NCI-H526 (cell line): ENCODE results near the gene CPLX3.

Experiments
- DNase-seq, 2 experiments: peaks; one replicate each; lab custom pipeline; 2025; lab: John Stamatoyannopoulos, UW

CPLX3 gene

DNA sequence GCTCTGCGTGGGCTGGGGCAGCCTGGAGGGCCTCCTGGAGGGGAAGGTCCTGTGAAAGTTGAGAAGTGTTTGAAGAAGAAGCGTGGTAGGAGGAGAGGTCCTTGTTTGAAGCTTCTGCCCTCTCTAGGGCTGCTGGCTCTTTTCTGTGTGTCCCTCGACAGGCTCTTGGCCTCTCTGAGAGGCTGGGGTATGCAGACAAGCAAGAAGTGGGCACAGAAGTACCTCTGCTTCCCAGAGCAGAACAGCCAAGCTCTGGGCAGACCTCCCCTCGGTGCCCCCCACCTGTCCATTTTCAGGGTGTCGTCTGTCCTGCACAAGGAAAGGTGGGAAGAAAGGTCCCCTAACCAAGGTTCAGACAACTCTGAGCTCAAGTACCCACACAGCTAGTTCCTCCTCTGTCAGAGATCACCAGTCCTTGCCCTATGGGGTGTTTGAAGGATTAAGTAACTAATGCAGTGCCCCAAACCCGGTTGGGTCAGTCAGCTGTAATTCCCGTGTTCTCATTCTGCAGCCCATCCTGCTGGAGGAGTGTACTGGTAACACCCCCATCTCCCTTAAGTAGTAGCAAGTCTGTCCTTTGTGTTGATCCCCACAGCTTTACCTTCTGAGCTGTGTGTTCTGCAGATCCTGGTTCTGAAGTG lies 38.3 kb upstream of the CPLX3 start:
- no peak for DNase-seq

DNA sequence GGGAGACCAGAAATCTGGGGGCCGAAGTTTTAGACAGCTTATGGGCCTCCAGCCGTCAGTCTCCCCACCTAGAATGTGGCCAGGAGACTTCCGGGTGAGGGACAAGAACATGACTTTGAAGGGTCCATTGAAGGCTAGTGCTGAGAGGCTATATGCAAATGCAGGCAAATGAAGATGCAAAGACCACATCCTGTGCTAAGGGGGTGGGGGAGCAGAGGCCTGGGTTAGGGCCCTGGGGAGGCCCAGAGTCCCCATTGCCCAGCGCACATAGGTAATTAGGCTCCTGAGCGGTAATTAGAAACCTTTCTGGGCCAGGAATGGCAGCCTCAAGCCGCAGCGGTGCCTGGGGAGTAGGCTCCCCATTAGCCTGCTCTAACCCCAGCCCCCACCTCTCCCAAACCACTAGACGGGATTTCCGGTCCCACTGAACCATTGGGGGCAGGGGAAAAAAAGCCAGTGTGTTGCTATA lies 37.7 kb upstream of the CPLX3 start:
- peak; percentile 98 to 99 for DNase-seq

DNA sequence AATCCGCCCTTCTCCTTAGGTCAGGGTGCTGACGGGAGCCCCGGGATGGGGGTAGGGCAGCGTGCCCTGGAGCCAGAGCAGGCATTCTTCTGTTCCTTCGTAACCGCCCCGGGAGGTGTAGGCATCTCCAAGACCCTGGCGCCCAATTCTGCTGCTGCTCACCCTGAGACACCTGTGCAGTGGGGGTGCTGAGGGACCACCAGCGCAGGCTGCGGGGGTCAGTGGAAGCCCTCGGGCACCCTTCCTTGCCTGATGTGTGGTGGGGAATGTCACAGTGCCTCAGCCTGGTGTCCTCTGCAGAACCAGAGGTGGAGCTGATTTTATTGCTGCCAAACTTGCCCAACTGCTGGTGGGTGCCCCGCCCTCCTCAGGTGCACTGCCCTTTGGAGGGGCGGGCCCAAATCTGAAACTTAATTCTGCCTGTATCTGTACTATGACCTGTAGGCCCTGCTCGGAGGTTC lies 37.2 kb upstream of the CPLX3 start:
- DNase-seq: peak; percentile 78 to 91

DNA sequence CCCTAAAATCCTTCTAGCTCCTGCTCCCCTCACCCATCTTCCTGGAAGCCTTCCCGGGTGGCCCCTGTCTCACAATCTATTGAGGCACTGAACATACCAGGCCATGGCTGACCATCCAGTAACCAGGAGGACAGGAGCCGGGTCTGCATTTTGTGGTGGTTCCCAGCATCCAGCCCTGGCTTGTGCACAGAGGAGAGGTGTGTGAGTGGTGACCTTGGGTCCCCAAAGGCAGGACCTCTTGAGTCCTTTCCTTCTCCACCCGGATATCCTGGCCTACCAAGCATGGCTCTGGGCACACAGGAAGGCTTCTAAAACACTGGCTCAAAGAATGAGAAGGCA lies 36.7 kb upstream of the CPLX3 start:
- DNase-seq: no peak

DNA sequence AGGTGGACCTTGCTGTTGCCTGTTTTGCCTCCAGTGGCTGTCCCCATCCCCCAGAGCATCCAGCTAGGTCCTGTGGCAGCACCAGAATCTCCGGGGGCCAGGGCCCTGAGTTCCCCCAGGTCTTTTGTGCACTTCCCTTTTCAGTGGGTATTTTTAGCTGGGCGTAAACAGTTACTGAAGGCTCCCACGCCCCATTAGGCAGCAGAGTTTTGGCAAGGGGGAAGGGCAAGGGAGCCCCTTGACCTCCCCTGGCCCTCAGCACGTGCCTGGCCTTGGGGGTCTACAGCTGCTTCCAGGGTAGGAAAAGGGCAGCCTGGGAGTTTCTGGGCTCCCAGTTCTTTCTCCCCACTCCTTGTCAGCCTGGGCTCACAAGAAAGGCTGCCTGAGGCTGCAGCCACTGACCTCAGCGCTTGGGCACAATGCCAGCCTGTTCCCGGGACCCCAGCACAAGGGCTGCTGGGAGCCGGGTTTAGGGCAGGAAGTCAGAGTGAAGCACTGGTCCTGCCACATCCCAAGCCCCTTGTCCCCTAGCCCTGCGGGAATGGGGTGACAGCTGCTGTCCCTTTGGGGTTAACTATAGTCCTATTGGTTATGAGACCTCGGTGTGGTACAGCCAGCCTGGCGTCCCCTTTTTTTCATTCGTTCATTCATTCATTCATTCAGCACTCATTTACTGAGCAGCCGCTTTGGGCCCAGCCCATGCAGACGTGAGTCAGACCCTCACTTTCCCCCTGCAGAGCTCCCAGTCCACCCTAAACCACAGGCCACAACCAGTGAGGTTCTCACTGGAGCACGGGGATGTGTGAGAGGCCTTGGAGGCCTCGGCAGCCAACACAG lies 36.1 kb upstream of the CPLX3 start:
- peak in 1 of 2 experiments; percentile 40 for DNase-seq

DNA sequence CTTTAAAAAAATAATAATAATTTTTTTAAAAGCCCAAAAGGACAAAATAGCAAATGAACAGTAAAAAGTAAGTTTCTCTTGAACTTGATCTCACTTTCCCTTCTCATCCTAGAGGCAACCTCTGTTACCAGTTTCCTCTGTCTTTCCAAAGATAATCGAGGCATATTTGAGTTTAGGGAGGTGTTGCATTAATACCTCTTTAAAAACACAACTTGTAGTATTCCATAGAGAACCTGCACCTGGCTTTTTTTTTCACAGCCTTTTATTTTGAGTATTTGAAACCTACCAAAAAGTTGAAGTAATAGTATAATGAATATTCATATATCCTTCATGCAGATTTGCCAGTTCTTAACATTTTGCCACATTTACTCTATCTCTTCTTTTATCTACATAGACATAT lies 35.4 kb upstream of the CPLX3 start:
- DNase-seq: no peak

DNA sequence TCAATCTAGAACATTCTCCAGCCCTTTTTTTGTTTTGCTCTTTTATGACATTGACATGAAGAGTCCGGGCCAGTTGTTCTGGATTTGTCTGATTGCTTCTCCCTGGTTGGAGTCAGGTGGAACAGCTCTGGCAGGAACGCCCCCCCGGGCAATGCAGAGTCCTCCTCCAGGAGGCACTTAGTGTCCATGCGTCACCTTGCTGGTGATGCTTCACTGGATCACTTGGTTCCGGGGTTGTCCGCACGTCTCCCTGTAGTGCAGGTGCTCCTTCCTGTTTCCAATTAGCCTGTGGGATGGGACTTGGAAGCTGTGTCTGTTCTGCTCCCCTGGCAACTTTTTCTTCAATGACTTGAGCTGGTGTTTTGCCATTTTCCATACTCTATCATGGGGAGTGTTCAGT lies 34.8 kb upstream of the CPLX3 start:
- DNase-seq: no peak

DNA sequence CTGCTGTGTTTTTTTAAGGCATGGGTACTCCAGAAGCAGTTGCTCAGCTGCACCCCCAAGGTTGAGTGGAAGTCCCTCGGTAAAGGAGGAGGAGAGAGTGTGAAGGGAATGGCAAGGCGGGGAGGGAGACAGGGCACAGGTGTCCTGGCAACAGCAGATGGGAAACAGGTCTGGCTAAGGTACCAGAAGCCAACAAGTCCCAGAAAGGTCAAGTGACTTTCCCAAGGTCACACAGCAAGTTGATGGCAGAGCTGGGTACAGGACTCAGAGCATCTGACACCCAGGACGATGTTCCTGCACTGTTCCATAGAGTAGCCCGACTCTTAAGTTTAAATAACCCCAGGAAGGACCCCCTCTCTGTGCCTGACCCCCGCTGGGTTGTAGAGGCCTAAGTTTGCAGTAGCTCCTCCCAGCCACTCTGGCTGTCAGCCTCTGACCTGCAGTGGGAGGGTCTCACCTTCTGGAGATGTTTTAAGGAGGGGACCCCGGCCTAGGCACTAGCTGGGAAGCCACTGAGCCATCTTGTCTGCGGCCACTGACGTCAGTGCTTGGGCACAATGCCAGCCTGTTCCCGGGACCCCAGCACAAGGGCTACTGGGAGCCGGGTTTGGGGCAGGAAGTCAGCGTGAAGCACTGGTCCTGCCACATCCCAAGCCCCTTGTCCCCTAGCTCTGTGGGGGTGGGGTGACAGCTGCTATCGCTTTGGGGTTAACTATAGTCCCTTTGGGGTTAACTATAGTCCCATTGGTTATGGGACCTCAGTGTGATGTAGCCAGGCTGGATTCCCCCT lies 34.0 kb upstream of the CPLX3 start:
- no peak for DNase-seq

DNA sequence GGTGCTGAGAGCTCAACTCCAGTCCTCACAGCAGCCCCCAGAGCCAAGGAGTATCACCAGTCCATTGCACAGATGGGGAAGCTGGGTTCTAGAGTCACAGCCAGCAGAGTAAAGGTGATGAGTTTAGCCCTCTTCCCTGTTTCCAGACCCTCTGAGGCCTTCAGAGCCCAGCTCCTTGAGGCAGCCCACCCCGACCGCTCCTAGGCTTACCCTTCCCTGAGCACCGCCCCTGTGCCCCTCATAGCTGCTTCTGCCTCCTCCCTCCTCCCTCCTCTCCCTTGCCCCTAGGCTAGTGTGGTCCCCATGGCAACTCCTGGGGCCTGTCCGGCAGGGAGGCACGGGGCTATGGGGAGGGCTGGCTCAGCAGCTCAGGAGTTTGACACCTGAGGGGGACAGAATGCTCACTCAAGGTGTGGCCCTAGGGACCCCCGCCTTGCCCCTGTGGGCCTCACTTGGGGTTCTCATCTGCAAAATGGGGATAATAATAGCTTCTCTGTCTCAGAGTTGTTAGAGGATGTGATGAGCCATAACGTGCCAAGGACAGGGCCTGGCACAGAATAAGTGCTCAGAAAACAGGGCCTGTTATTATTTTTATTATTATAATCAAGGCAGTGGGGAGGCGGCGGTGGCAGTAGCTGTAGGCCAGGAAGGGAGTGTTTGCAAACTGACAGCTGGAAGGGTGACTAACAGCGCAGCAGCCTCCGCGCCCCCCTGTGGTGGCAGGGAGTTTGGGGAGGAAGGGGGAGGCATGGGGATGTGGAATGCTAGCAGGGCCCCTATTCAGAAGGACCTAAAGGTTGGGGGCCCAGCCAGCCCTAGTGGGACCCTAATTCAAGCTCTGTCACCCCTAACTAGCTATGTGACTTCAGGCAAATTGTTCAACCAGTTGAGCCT lies 33.0 kb upstream of the CPLX3 start:
- DNase-seq: no peak

DNA sequence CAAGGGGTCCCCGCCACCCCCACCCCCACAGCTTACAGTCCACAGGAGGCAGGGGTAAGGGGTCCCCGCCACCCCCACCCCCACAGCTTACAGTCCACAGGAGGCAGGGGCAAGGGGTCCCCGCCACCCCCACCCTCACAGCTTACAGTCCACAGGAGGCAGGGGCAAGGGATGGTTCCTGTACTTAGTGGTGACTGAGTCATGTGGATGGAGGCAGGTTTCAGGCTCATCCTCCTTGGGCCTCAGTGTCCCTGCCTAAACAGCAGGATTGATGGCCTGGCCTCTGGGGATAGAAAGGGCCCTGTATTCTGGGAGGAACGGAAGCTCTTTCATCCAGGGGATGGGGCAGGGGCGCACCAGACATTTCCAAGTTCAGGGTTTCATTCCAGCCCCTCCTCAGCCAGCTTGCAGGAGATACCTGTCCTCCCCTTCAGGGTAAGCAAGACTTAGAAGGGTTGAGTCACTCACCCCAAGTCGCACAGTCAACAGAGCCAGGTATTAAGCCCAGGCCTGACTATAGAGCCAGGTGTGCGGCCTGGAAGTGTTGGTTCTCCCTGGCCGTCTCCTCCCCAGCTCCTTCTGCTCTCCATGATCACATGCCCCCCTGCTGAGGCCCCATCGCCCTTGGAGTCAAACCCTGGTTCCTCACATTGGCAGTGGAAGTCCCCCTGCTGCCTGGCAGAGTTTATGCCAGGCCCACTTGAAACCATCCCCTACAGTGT lies 32.0 kb upstream of the CPLX3 start:
- no peak for DNase-seq

DNA sequence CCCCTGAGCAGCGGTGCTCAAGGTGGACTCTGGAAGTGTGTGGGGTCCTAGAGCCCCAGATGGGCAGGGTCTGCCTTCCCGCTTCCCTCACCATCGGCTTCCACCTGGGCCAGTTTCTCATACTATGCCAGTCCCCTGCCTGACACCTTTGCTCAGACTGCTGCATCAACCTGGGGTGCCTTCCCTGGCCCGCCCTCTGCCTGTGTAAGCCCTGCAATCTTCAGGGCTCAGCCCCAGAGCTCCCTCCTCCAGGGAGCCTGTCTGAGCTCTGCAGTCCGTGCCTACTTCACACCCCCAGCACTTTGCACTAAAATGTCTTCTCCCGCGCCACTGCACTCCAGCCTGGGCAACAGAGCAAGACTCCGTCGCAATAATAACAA lies 31.5 kb upstream of the CPLX3 start:
- no peak for DNase-seq

DNA sequence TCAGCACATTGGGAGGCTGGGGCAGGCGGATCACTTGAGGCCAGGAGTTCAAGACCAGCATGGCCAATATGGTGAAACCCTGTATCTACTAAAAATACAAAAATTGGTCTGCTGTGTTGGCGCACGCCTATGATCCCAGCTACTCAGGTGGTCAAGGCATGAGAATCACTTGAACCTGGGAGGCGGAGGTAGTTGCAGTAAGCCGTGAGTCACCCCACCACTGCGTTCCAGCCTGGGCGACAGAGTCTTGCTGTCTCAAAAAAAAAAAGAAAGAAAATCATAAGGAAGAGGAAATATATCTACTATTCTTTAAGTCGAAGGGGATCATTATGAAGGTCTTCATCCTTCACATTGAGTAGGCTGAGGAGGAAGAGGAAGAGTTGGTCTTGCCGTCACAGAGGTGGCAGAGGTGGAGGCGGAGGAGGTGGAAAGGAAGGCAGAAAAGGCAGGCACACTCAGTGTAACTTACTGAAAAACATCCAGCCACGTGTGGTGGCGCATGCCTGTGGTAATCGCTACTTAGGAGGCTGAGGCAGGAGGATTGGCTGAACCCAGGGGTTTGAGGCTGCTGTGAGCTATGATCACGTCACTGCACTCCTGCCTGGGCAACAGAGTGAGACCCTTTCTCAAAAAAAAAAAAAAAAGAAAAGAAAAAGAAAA lies 30.3 kb upstream of the CPLX3 start:
- DNase-seq: no peak

DNA sequence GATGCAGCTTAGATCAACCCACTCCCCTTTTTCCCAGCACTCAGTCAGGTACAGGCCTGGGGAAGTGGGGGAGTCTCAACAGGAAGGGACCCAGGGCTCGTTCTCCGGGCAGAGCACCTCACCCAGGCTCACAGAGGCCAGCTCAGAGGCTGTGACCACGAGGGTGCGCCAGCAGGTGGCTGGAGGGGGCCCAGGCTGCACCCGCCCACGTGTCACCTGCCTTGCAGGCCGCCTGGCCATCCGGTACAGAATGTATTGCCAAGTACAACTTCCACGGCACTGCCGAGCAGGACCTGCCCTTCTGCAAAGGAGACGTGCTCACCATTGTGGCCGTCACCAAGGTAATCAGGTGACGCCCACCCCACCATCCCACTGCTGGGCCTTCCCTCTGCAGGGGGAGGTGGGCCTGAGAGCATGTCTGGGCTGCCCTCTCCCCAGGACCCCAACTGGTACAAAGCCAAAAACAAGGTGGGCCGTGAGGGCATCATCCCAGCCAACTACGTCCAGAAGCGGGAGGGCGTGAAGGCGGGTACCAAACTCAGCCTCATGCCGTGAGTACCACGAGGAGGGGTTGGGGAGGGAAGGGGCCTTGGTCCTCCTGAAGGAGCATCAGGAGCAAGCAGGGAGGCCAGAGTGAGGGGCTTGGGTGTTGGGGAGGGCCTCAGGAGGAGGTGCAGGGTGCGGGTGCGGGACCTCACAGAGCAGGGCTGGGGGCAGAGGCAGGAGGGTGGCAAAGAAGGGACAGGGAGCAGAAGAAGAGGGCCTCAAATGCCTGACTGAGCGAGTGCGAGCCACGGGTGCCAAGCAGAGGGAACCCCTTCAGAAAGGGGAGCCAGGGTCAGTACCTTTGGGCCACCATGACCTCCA lies 27.8 kb upstream of the CPLX3 start:
- no peak for DNase-seq

DNA sequence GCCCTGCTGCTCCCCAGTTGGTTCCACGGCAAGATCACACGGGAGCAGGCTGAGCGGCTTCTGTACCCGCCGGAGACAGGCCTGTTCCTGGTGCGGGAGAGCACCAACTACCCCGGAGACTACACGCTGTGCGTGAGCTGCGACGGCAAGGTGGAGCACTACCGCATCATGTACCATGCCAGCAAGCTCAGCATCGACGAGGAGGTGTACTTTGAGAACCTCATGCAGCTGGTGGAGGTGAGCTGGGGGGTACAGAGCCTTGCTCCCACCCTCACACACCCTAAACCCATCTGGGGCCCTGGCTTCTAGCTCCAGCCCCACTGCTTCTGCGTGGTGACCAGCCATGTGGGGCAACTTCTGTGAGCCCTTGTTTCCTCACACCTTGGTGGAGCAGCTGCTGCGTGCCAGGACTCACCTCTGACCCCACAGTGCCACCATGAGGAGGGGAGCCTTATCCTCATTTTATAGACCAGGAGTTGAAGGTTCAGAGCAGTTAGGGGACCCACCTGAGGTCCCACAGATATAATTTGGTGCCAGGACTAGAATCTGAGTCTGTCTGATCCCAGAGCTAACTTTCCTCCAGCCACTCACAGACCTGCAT lies 27.1 kb upstream of the CPLX3 start:
- no peak for DNase-seq

DNA sequence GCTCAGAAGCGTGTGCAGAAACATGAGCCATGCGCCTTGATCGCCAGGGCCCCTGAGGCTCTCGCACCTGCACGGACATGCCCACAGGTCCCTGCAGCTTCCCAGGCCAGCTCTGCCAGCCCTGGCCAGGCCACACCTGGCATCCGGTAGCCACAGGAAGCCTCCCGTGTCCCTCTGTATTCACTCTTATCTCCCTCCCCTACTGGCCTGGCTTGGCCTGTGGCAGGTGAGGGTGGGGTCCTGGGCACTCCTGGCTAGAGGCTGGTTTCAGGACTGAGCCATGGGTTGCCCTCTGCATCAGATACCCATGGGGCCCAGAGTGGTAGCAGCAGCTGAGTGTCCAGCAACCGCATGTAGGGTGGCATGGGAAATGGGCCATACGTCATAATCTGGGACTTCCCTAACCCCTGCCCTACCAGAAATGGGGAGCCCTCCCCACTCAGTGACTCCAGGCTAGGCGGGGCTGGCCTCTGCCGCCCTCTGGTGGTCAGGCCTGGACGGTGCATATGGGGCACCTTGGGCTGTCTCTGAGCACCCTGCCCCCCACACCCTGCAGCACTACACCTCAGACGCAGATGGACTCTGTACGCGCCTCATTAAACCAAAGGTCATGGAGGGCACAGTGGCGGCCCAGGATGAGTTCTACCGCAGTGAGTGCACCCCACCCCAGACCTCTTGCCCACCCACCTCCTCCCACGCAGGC lies 26.4 kb upstream of the CPLX3 start:
- DNase-seq: peak; percentile 32 to 79

DNA sequence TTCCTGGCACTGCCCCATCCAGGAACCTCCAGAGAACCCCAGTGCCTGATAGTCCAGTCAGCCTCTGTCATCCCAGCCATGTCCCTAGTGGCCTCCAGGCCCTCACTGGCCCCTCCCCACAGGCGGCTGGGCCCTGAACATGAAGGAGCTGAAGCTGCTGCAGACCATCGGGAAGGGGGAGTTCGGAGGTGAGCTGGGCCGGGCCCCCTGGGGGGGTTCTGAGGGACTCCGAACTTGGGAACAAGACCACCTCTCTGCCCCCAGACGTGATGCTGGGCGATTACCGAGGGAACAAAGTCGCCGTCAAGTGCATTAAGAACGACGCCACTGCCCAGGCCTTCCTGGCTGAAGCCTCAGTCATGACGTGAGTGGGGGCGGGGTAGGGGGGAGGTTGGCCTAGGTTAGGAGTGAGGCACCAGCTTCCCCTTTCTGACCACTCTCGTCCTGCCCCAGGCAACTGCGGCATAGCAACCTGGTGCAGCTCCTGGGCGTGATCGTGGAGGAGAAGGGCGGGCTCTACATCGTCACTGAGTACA lies 25.8 kb upstream of the CPLX3 start:
- no peak for DNase-seq

DNA sequence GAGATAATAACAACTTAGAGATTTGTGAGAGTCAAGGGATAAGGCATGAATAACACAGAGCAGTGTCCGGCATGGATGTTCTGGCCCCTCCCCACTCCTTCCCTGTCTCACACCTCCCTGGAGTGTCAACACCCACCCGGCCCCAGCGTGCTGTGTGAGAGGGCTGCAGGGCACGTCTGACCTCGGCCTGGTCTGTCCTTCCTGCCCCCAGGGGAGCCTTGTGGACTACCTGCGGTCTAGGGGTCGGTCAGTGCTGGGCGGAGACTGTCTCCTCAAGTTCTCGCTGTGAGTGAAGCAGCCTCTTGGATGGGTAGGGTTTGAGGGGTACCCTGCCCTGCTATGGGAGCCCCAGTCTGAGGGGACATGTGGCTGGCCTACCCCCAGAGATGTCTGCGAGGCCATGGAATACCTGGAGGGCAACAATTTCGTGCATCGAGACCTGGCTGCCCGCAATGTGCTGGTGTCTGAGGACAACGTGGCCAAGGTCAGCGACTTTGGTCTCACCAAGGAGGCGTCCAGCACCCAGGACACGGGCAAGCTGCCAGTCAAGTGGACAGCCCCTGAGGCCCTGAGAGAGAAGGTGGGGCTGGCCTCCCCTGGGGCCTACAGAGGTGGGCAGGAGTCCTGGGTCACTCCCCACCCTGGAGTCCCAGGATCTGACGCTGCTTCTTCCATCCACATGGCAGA lies 25.0 kb upstream of the CPLX3 start:
- no peak for DNase-seq

DNA sequence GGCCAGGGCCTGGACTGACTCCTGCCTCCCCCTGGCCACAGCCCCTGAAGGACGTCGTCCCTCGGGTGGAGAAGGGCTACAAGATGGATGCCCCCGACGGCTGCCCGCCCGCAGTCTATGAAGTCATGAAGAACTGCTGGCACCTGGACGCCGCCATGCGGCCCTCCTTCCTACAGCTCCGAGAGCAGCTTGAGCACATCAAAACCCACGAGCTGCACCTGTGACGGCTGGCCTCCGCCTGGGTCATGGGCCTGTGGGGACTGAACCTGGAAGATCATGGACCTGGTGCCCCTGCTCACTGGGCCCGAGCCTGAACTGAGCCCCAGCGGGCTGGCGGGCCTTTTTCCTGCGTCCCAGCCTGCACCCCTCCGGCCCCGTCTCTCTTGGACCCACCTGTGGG lies 24.1 kb upstream of the CPLX3 start:
- no peak for DNase-seq
